Endometrial microvascular endothelial cells (primary cell): ENCODE results near the gene MAP1B. TPM values are rescaled to one million over a fixed set of nuclear protein-coding genes. Genes with fewer than 3 reads are reported as not detected.

Experiments used
- in situ Hi-C: cut with HindIII; loops from 2 replicates; pipeline ENCODE4 v1.10.0; 2017; ENCODE audit warnings: low sequenced_read_pairs, low pct_unique_long_range_greater_than_20kb; ENCODE audit errors: inconsistent ontology term
- total RNA-seq: library from RNA; depleted of rRNA; stranded (reverse); fragments of >200 nt; gene quantifications from one replicate; pipeline ENCODE4 v1.2.3, GENCODE V29; 2015; ENCODE audit errors: inconsistent ontology term

Gene MAP1B
- total RNA-seq, 1 donor from 2014 or later = 226 TPM

DNA sequence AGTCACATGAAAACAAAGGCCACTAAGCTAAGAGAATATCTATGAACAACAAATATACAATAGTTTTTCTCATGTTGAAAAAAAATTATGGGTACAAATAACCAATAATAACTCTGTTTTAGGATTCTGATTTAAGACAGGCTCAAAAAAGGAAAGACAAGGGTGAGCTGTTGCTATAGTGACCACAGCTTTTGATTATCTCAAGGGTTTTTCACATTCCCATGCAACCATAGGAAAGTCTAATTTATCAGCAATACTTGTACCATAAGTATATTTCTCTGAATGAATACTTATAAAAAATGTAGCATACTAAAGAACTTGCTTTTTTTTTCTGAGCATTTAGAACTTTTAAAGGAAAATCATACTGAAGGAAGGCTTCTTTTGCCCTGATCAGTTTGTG is 144.7 kb downstream of the MAP1B start:
- in situ Hi-C loops = no loop called here

DNA sequence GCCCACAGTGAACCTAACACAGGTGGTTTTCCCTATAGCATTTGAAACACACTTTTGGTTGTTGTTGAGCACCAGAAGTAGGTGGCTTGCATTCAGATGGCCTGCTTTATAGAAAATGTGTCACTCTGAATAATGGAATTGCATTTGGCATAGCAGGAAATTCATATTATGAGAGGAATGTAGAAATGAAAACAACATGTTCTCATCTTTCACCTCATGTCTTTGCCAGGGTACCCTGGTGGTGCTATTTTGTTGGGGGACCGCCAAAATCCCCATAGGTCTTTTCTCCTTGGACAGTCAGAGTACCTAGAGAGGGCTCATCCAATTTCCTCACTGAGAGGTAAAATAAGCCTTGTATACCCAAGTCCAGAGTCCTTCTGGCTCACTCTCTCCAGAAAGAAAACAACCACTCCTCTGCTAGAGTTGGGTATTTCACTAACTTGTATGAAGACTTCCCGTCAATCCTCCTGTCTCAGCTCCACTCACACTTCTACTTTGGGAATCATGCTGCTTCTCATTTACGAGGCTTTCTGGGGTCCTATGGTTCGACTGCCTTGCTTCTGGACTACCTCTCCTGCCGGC is 145.4 kb downstream of the MAP1B start:
- in situ Hi-C loops = no loop called here

DNA sequence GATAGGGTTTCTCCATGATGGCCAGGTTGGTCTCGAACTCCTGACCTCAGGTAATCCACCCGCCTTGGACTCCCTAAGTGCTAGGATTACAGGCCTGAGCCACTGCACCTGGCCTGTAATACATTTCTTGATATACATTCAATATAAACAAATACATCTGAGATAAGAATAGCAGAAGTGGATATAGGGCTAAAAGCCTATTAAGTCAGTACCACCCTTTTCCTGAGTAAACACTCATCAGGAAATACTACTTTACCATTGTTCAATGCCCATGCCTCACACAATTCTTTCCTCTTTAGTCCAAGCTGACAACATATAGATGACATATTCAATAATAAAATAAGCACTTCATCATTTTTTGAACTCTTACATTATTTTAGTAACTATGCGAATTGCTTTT is 148.0 kb downstream of the MAP1B start:
- in situ Hi-C loops = no loop called here

DNA sequence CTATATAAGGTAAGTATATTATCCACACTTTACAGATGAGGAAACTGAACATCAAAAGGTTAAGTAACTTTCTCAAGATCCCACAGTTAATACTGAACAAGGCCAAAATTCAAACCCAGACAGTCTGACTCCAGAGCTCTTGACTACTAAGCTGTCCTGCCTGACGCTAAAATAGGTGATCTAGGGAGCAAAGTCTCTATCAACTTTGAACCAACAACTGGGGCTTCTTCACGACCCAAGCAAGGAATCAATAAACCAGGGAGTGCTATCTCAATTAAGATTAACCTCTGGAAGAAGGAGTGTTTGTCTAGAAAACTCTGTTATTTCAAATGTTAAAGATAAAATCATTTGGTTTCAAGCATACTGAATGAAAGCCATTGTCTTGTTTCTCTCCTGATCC is 148.4 kb downstream of the MAP1B start:
- in situ Hi-C loops = no loop called here

DNA sequence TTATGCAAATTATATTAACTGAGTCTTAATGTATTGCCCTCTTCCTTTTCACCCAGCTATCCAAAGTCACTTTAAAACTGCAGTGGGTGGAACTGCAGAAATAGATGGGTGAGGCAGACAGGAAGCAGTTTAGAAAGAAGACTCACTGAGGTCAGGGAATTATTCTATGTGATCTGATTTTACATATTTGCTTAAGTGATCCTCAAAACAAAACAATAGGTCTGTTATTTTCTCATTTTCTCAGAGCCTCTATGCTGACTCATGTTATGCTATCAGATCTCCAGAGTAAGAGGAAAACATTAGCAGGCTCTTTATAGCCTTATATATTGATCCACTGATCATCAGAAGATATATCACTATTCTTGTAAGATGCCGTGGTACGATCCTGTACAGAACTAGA is 149.3 kb downstream of the MAP1B start:
- in situ Hi-C loops = no loop called here

Other genes starting within 250 kb of the MAP1B start
- 95.5 TPM for gene MRPS27, start 212.8 kb downstream of the MAP1B start, total RNA-seq
- 8.6 TPM for gene PTCD2, start 212.9 kb downstream of the MAP1B start, total RNA-seq